Stimulated activated CD8-positive, alpha-beta memory T cell treated with anti-CD3 and anti-CD28 coated beads, Interleukin-15, amount 100 ng/mL, for 24 hours (primary cell): ENCODE measurements around the gene NACAD.

ENCODE experiments used
- DNase-seq: peaks from one replicate; pipeline ENCODE4 v3.0.0-alpha.2; 2020; ENCODE audit warnings: low read depth

NACAD gene, protein sequence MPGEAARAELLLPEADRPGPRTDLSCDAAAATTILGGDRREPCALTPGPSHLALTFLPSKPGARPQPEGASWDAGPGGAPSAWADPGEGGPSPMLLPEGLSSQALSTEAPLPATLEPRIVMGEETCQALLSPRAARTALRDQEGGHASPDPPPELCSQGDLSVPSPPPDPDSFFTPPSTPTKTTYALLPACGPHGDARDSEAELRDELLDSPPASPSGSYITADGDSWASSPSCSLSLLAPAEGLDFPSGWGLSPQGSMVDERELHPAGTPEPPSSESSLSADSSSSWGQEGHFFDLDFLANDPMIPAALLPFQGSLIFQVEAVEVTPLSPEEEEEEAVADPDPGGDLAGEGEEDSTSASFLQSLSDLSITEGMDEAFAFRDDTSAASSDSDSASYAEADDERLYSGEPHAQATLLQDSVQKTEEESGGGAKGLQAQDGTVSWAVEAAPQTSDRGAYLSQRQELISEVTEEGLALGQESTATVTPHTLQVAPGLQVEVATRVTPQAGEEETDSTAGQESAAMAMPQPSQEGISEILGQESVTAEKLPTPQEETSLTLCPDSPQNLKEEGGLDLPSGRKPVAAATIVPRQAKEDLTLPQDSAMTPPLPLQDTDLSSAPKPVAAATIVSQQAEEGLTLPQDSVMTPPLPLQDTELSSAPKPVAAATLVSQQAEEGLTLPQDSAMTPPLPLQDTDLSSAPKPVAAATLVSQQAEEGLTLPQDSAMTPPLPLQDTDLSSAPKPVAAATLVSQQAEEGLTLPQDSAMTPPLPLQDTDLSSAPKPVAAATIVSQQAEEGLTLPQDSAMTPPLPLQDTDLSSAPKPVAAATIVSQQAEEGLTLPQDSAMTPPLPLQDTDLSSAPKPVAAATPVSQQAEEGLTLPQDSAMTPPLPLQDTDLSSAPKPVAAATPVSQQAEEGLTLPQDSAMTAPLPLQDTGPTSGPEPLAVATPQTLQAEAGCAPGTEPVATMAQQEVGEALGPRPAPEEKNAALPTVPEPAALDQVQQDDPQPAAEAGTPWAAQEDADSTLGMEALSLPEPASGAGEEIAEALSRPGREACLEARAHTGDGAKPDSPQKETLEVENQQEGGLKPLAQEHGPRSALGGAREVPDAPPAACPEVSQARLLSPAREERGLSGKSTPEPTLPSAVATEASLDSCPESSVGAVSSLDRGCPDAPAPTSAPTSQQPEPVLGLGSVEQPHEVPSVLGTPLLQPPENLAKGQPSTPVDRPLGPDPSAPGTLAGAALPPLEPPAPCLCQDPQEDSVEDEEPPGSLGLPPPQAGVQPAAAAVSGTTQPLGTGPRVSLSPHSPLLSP (N-terminal part only)

DNA sequence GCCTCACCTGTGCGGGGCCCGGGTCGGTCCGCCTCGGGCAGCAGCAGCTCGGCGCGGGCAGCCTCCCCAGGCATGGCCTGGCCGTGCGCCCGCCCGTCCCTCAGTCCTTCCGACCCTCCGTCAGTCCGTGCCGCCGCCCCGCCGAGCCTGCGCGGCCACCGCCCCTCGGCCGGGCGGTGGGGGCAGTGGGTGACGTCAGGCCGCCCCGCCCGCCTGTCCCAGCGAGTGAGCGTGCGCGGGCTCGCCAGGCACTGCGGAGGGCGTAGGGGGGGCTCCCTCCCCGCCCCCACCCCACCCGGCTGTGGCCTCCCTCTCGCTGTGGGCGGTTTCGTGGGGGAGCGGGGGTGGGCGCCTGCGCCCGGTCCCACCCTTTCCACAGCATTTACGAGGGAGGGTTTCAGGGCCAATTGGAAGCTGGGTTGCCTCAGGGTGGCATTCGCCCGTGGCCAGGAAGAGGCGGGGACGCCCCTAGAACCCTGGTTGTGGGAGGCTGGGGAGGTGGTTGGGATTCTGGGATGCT, at the start of gene NACAD:
Gene NACAD (minus strand): TSS at position 149 of the 520 bp plus-strand sequence. CDS start 75 bp downstream, at position 74.
- no peak for DNase-seq

DNA sequence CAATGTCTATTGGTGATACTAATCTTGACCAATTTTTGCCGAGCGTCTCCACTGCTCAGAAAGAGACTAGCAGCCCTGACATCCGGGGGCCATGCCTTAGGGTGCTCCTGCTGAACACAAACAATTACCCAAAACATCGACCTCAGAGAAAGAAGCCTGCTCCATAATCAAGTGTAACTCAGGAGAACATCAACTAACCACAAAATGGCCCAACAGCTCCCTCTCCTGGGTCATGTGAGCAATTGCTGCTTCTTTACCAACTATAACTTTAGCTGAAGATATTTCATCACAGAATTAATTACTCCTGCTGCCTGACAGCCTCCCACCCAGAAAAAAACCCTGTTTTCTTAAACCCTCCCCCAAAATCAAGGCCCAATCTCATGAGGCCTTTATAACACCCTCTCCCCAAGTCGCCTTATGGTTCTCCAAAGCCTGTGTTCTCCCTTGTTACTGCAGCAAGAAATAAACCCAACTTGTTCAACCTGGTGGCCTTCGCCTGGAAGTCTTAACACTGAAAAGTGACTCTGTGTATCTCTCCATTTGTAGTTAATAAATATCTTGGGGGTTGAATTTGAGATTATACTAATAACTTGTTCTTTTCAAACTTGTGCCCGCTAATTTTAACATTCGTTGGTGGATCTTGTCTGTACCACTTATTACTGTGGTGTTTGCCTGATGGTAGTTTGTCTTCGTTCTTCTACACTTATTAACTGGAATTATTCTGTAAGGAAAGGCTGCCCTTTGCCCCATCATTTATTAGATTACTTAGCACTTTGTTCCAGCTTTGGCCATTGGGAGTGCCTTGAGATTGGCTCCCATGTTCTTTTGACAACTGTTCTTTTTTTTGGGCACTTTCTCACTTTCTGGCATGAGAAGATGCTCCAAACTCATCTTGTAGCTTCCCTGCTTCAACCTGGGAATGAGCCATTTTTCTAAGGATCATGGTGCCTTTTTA, 47.6 kb upstream of the NACAD start:
- DNase-seq = peak; percentile 12

DNA sequence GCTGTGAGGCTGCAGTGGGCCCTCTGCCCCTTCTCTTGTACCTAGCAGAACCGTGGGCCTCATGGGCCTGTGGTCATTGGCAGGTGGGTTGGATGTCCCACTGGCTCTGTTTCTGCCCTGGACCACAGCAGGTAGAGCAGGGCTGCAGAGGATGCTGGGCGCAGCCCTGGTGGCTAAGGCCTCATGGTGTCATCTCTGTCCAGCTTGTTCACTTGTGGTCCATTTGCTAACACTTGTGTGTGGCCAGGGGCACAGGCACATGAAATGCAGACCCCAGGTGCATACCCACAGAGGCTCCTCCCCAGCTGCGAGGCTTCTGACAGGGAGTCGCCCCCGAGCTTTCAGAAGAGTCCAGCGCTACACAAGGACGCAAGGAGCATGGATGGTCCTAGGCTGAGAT, 45.1 kb upstream of the NACAD start:
- DNase-seq = no peak

DNA sequence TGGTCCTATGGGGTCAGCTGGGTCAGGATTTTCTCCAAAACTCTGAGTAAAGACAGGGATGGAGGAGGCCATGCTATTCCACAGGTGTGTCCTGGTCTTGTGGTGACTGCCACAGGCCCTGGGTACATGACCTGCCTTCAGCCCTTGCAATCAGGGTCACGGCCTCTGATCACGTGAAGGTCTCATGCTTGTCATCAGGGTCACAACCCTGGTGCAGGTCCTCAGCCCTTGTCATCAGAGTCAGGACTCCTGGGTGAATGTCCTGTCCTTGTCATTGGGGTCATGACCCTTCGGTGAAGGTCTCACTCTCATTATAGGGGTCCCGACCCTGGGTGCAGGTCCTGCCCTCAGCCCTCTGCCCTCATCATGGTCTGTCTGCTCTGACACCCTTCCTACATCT, 44.6 kb upstream of the NACAD start:
- no peak for DNase-seq

DNA sequence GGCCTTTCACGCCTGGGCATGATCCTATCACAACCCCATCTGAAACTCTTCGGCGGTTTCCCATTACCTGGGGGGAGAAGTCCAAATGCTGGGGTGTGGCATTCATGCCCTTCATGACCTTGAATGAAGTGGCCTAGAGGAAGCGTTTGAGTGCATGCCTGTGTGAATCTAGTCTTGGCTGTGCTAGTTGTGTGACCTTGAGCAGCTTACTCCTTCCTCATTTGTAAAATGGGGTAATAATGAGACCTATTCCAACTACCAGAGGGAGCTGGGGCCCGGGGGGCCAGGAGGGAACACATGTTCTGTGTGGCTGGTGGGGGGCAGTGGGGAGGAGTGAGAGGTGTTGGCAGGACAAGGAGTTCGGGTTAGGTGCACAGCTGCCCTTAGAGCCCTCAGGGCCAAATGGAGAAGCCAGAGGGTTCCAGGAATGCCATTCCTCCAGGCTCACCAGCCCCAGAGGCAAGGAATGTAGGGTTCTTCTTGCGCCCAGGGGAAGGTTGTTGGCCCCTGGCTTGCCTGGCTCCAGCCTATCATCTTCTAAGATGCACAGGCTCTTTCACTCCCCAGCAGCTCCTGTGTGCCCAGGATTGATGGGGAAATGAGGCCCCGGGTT, 44.0 kb upstream of the NACAD start:
- DNase-seq = no peak

DNA sequence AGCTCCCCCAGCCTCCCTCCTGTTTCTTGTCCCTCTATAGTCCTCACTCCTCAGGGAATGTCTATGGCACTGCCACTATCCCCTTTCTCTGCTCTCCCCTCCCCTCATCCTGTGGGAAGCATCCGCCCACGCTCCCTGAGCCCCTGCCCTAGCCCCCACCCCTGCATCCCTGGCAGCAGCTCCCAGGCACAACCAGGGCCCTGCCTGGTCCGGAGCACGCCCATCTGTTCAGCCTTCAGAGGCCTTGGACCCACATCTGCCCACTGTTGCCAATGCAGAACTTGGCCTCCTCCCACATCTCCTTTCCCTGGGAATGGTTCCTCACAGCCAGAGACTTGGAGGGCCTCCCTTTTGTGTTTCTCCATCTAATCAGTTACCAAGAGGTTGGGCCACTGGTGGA, 43.1 kb upstream of the NACAD start:
- no peak for DNase-seq

DNA sequence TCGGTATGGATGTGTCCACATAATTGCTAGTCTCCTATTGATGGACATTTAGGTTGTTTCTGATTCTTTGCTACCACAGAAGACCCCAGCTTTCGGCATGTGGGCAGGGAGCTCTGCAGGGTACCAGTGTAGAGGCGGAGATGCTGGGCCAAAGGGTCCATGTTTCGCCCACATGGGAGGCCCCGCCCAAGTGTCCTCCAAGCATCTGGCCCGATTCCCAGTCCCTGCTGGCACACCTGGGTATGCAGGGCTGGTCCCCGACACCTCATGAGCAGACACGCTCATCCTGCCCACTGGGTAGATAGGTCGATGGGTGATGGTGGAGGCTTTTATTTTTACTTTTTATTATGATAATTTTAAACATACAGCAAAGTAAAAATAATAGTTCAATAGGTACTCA, 42.1 kb upstream of the NACAD start:
- no peak for DNase-seq

DNA sequence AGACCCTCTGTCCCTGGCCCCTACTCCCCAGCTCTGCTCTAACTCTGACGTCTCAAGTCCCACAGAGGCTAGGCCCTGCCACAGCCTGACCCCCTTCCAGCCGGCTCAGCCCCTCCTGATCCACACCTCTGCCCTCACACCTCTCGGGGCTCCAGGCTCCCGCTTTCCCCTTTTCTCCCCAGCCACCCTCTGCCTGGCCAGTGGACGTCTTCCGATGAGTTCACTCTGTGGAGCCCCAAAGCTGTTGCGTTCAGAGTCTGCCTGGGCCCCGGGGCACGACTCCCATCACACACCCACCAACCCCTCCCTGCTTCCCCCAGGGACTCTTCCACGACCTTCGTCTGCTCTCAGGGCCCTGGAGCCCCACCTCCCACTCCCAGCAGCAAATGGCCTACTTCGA, 41.1 kb upstream of the NACAD start:
- DNase-seq = no peak

DNA sequence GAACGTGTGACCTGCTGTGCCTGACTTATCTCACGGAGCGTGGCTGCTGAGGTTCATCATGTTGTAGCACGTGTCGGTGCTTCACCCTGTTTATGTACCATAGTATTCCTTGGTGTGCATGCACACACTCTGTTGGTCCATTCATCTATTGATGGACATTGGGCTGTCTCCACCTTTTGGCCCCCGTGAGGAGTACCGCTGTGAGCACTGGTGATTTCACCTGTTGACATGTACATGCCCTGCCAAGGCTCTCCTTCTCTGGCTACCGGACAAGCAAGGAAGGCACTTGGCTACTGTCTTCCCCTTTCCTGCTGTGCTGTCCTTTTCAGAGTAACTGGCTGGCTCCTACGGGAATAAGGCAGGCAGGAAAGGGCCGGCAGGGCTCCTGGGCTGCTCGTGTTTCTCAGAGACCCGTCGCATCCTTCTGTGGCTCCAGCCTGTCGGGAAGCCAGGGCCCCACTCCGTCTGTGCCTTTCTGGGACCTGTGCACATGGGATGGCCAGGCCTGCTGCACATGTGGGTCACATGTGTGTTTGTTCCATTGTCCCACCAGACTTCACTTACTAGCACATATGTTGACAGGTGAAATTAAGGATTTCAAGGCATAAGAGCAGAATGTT, 40.5 kb upstream of the NACAD start:
- DNase-seq = no peak

DNA sequence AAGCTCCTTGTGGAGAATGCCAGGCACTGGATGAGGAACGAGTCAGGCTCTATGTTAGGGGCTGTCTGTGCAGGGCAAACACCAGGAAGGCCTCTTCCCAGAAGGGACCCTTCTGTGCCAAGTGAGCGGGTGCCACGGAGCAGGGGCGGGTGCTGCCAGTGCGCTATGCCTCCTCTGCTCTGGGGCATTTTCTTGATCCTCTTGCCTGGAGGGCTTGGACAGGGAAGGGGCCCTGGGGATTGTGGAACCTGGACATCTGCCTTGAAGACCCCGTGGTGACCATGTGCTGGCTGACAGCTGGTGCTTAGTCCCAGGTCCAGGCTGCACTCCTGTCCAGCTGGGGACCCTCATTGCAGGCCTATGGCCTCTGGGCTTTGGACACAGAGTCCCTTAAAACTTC, 38.2 kb upstream of the NACAD start:
- DNase-seq = no peak

DNA sequence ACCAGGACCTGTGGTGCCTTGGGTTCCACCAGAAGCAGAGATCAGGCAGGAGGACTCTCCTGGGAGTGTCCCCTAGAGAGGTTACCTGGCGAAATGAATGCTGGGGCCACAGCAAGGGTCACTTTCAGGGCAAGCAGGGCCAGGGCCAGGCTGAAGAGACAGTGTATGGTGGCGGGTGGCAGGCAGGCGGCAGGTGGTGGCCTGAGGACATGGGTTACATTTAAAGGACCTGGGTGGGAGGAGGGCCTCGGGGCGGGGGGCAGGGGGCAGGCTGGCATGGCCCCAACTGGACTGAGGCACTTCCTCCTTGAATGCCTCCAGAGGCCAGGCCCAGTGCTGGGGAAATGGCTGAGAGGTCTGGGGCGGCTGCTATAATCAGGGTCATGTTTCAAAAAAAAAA, 37.4 kb upstream of the NACAD start:
- DNase-seq = no peak

DNA sequence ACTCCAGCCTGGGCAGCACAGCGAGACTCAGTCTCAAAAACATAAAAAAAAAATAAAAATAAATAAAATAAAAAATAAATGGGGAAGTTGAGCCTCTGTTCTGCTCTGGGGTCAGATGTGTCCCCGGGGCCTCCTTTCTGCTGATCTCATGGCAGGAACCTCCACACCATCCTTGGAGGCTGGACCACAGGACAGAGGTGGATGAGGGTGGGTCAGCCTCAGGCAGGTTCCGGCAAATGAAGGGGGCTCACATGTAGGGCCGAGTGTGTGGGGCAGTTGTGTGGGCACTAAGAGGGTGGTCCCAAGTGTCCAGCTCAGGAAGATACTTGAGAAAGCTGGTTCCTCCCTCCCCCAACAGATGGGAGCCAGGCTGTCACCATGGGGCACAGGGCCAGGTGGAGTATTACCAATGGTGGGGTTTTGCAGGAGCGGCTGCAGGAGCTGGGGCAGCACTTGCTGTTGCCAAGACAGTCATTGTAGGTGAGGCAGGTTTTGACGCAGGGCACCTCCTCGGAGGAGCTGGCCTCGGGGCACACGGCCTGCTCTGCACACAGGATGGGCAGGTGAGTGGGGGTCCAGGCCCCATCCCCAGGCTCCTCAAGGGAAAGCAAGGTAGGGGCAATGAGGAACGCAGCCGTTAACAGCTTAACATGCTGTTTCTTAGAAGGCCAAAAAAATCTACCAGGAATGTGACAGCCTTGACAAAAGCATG, 36.6 kb upstream of the NACAD start:
- DNase-seq = no peak

DNA sequence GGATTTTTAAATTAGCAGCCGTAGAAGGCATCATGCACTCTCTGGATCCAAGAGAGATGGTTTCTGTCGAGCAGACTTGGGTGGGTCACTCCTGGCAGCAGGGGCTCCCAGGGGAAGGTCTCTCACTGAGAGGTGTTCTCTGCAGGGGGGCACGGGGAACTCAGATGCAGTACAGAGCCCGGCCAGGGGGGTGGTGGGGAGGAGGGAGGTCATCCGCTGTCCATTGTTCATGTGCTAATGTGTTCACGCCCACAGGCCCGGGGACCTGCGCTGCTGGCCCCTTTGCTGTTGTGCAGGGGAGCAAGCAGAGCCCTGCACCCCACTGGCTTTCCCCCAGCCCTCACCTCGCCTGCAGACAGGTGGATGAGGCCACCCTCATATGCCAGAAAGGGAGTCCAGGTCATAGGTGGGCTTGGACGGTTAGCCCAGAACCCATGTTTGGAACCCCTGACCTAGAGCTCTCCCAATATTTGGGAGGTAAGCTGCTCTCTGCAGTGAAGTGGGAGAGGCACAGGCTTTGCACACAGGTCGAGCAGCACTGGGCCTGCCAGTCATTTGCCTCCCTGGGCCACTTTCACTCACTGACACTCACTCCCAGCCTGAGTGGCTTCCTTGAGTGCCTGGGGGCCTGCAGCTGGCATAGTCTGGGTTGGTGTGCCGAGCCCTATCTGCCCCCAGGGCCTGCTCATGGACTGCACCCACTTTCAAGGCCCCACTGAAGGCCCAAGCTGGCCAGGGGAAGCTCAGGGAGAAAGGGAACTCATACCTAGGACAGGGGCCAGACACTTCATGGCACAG, 35.3 kb upstream of the NACAD start:
- DNase-seq = no peak

DNA sequence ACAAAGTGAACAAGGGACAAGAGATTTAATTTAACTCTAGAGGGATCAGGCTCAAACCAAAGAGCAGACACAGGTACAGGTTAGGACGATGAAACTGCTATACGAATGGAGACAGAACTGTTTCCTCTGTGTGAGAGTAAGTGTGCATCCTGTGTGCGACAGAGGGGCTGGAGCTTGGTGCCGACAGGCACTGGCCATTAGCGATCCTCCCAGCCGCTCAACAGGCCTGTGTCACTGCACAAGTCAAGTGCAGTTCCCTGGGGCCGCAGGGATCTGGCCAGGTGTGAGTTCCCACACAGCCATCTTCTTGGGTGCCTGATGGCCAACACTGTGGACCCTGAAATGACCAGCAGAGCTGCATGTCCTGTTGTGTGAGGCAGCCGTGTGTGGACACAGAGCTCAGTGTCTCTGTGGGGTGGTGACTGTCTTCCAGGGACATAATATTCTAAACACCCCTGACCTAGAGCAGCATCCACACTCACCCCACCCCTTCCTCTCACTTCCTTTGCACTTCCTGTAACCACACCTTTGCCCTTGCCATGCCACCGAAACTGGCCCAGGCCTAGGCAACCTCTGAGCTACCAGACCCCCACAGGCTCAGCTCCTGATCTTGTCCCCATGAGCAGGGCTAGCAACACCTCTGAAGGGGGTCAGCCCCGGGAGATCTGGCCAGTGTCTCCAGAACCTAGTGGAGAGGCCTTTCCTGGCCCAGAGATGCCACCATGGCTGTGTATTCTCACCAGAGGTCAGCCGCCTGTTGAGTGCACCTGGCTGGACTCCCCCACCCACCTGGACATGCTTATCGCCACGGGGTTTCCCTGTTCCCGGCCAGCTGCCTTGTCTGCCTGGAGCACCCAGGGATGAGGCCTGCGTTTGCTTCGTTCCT, 34.4 kb upstream of the NACAD start:
- no peak for DNase-seq

DNA sequence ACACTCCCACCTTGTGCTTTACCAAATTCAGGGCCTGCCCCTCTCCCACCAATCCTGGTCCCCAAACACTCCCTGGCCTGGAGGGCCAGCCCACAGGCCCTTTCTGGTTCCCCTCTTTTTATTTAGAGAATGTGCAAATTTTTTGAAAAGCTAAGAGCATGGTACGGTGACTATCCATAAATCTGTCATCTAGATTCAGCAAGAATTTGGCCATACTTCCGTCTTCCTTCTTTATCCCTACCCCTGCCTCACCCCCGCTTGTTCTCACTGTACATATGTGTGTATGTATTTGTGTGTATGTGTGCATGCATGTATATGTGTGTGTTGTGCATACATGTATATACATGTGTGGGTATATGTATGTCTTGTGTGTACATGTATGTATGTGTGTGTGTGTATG, 30.8 kb upstream of the NACAD start:
- DNase-seq = no peak

DNA sequence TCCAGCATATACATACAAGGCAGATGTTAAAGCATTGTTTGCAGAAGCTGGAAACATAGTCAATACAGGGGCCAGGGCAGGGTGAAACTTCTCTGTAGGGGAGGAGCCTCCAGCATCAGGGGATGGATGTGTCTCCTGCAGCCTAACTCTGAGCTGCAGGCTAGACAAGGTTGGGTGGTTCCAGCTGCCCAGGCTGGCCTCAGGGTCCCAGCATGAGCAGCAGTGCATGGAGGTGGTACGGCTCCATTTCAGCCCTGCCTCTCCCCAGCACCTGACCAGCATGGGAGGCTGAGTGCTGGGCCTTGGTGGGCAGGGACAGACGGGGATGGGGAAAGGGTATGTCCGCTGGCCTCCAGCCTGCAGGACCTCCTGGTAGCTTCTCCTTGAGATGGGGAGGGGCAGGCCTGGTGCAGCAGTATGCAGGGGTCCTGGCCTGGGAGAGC, 30.1 kb upstream of the NACAD start:
- DNase-seq = no peak

DNA sequence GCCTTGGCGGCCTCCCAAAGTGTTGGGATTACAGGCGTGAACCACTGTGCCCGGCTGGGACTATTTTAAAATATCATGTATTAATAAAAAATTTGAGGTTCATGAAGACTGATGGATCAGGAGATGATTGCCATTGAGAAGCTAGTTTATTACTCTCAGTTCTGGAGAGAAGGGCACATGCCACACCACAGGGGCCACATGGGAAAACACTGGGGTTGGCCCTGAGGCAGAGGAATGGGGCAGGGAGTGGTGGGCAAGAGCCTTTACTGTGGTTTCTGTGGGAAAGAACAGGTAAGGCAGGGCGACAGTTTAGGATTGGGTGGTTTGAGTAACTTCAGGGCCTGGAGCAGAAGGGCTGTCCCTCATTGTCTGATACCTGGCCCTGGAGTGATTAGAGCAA, 29.5 kb upstream of the NACAD start:
- DNase-seq = no peak
